Measurements from ENCODE around the gene POLR2C. TPM values are rescaled to one million over a fixed set of nuclear protein-coding genes. Genes with fewer than 3 reads are reported as not detected.

The POLR2C gene
- total RNA-seq, 1 experiment from 2014 or later, result 85.6 TPM

DNA sequence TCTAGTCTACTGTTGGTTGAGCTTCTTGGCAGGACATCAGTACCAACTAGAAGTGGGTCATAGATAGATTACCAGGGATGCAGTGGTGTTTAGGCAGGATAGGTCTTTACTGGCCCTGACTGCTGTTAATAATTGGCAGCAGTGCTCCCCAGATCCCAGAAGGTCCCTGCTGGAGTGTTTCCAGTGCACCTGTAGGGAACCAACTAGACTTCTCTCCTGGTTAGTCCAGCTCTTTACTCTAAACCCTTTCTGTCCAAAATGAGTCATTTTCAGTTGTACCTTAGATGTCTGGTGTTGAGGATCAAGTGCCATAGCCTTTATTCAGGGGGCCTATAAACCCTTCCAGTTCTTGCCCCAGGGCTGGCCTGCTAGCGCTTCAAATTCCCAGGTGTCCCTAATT is 8.7 kb downstream of the POLR2C start:
- Histone ChIP-seq H2BK12ac (ENCODE audit: insufficient read length, low read depth, low read length) (no peak overlapping the region), H4K5ac (ENCODE audit: insufficient read length, low read depth, low read length) (no peak overlapping the region), H3K27me3 (ENCODE audit: insufficient read depth, low read length) (no peaks in the 10 kb centered on the region), H3K4me2 (ENCODE audit: insufficient read depth, insufficient read length, low read length) (no peak overlapping the region), H2BK15ac (ENCODE audit: low read depth, low read length) (no peak overlapping the region), H4K91ac (ENCODE audit: insufficient read length, low read depth, low read length) (no peak overlapping the region), H3K27ac (ENCODE audit: insufficient read length, low read depth, low read length) (no peak overlapping the region), H3K23ac (ENCODE audit: insufficient read length, low read depth, low read length) (no peak overlapping the region), H3K79me1 (ENCODE audit: insufficient read depth, low read depth, low read length, poor library complexity, severe bottlenecking) (no peaks in the 10 kb centered on the region), H3K79me2 (ENCODE audit: insufficient read depth, low read length) (no peaks in the 10 kb centered on the region), H3T11ph (ENCODE audit: low read length) (no peak overlapping the region), H4K20me1 (ENCODE audit: control insufficient read depth, insufficient read depth, insufficient read length) (no peaks in the 10 kb centered on the region), H4K8ac (replicated peaks; ENCODE audit: insufficient read length, low read depth, low read length) (no peak overlapping the region), H3K14ac (ENCODE audit: insufficient read depth, low read length) (no peak overlapping the region), H3K9ac (ENCODE audit: extremely low read depth, insufficient read length, low read length) (no peak overlapping the region), H3K23me2 (ENCODE audit: insufficient read length, low read depth, low read length, poor library complexity, severe bottlenecking) (no peaks in the 10 kb centered on the region), H2AK5ac (ENCODE audit: insufficient read length, low read length) (no peak overlapping the region), H3K4me1 (ENCODE audit: insufficient read depth, low read length) (peaks cover 14% of the 10 kb centered on the region; the same call in 1 of the 2 replicates), H2BK20ac (ENCODE audit: low read depth, low read length, poor library complexity, severe bottlenecking) (no peak overlapping the region), H2BK5ac (ENCODE audit: insufficient read length, low read length) (no peak overlapping the region), H3K18ac (ENCODE audit: insufficient read length, low read depth, low read length) (no peak overlapping the region), H3K56ac (ENCODE audit: insufficient read length, low read depth, low read length) (no peak overlapping the region), H3K4ac (ENCODE audit: low read depth, low read length) (no peak overlapping the region), H2AFZ (ENCODE audit: low read length) (no peak overlapping the region), H3K9me3 (ENCODE audit: control insufficient read depth, low read depth, low read length) (no peaks in the 10 kb centered on the region), H2BK120ac (ENCODE audit: low read depth, low read length, poor library complexity, severe bottlenecking) (no peak overlapping the region)
- WGBS (ENCODE audit: extremely low coverage, insufficient read length, low lambda C conversion rate), result no CpG with 5 or more reads among the region's 1 CpG
- H3K4me3 Mint-ChIP-seq, result no peak overlapping the region
- no peak for TF ChIP-seq CTCF (conservative IDR thresholded peaks at IDR 0.05)
- no peaks in the 10 kb centered on the region for H3K9me3 Mint-ChIP-seq
- H3K27ac Mint-ChIP-seq, result no peak overlapping the region
- no peaks in the 10 kb centered on the region for H3K27me3 Mint-ChIP-seq (ENCODE audit: low read depth)
- DNase-seq, result no peak
- H3K36me3 Mint-ChIP-seq (ENCODE audit: insufficient read depth in 1 of 3, low read depth in 3 of 3), result peaks cover 31 to 61% (median 52%) of the 10 kb centered on the region in 3 experiments
- H3K4me1 Mint-ChIP-seq, result peaks cover 25 to 31% of the 10 kb centered on the region in 2 experiments

Measured in H9 (cell line).